ENCODE data around the gene SPATA31A3.
"Not testable (repeated sequence)": the region's sequence is repeated elsewhere in the genome, so short reads cannot be mapped to it uniquely, and the experiment has no call there.

GRCh38 chr9:66992450-66992849 is at the start of gene SPATA31A3:
- TF ChIP-seq, protein P1, sequence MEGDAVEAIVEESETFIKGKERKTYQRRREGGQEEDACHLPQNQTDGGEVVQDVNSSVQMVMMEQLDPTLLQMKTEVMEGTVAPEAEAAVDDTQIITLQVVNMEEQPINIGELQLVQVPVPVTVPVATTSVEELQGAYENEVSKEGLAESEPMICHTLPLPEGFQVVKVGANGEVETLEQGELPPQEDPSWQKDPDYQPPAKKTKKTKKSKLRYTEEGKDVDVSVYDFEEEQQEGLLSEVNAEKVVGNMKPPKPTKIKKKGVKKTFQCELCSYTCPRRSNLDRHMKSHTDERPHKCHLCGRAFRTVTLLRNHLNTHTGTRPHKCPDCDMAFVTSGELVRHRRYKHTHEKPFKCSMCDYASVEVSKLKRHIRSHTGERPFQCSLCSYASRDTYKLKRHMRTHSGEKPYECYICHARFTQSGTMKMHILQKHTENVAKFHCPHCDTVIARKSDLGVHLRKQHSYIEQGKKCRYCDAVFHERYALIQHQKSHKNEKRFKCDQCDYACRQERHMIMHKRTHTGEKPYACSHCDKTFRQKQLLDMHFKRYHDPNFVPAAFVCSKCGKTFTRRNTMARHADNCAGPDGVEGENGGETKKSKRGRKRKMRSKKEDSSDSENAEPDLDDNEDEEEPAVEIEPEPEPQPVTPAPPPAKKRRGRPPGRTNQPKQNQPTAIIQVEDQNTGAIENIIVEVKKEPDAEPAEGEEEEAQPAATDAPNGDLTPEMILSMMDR (IDR thresholded peaks at IDR 0.05) = not testable (repeated sequence)
- TF ChIP-seq POLR2AphosphoS5 (IDR thresholded peaks at IDR 0.05) = not testable (repeated sequence)
